ENCODE results near the gene SLC49A3. TPM values are rescaled to one million over a fixed set of nuclear protein-coding genes. Genes with fewer than 3 reads are reported as not detected.

SLC49A3 gene
- total and polyA plus RNA-seq, 2 donors (not counting 1 experiment from before 2014, with no cell fraction given), result 0.42 to 5.1 TPM

- no peaks in the 10 kb centered on the region for H3K9me3 ChIP-seq (ENCODE audit: control insufficient read depth, insufficient read depth, low read depth, low read length)
- H3K36me3 ChIP-seq (ENCODE audit: control insufficient read depth, insufficient read depth, low read length), result no peaks in the 10 kb centered on the region
- no peak overlapping the region for H3K9ac ChIP-seq (ENCODE audit: insufficient read depth, low read length)
These were observed 29.1 kb downstream of the SLC49A3 start for GRCh38 chr4:659851-660250.

GRCh38 chr4:658681-659667 is 30.0 kb downstream of the SLC49A3 start:
- H4K20me1 ChIP-seq (ENCODE audit: control insufficient read depth, extremely low read depth, insufficient read depth, low read length), result no peaks in the 10 kb centered on the region
- H2AFZ ChIP-seq (ENCODE audit: low read length), result no peak overlapping the region
- no peak for DNase-seq (ENCODE audit: low read depth in 2 of 2)
- H3K9ac ChIP-seq (ENCODE audit: insufficient read depth, low read length), result no peak overlapping the region
- no peaks in the 10 kb centered on the region for H3K79me2 ChIP-seq (ENCODE audit: control insufficient read depth, insufficient read depth, low read length)
- H3K27me3 ChIP-seq (ENCODE audit: control insufficient read depth, insufficient read depth, low read length), result peaks cover 3% of the 10 kb centered on the region
- no peak overlapping the region for H3K4me3 ChIP-seq (replicated peaks in 1 of 4; ENCODE audit: control extremely low read depth in 1 of 4, insufficient read depth in 1 of 4, low read depth in 3 of 4, low read length in 4 of 4)
- no peaks in the 10 kb centered on the region for H3K9me3 ChIP-seq (ENCODE audit: control insufficient read depth, insufficient read depth, low read depth, low read length)
- H3K27ac ChIP-seq (ENCODE audit: insufficient read depth, low read length), result no peak overlapping the region
- H3K4me1 ChIP-seq (ENCODE audit: control insufficient read depth, extremely low read depth, insufficient read depth, low read length), result no peaks in the 10 kb centered on the region
- TF ChIP-seq, protein P1, sequence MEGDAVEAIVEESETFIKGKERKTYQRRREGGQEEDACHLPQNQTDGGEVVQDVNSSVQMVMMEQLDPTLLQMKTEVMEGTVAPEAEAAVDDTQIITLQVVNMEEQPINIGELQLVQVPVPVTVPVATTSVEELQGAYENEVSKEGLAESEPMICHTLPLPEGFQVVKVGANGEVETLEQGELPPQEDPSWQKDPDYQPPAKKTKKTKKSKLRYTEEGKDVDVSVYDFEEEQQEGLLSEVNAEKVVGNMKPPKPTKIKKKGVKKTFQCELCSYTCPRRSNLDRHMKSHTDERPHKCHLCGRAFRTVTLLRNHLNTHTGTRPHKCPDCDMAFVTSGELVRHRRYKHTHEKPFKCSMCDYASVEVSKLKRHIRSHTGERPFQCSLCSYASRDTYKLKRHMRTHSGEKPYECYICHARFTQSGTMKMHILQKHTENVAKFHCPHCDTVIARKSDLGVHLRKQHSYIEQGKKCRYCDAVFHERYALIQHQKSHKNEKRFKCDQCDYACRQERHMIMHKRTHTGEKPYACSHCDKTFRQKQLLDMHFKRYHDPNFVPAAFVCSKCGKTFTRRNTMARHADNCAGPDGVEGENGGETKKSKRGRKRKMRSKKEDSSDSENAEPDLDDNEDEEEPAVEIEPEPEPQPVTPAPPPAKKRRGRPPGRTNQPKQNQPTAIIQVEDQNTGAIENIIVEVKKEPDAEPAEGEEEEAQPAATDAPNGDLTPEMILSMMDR (conservative IDR thresholded peaks at IDR 0.05 in 1 of 2, IDR thresholded peaks at IDR 0.05 in 1 of 2; ENCODE audit: low read depth in 1 of 2, low read length in 2 of 2), result no peak
- no peaks in the 10 kb centered on the region for H3K36me3 ChIP-seq (ENCODE audit: control insufficient read depth, insufficient read depth, low read length)
- no peak overlapping the region for H3K4me2 ChIP-seq (ENCODE audit: extremely low read depth, insufficient read depth, low read length)

More at GRCh38 chr4:659851-660250, 29.1 kb downstream of the SLC49A3 start:
- H3K4me2 ChIP-seq (ENCODE audit: extremely low read depth, insufficient read depth, low read length), result no peak overlapping the region
- no peaks in the 10 kb centered on the region for H4K20me1 ChIP-seq (ENCODE audit: control insufficient read depth, extremely low read depth, insufficient read depth, low read length)
- no peak overlapping the region for H3K27ac ChIP-seq (ENCODE audit: insufficient read depth, low read length)
- no peaks in the 10 kb centered on the region for H3K79me2 ChIP-seq (ENCODE audit: control insufficient read depth, insufficient read depth, low read length)
- DNase-seq (ENCODE audit: low read depth in 2 of 2), result no peak
- H2AFZ ChIP-seq (ENCODE audit: low read length), result no peak overlapping the region
- H3K4me1 ChIP-seq (ENCODE audit: control insufficient read depth, extremely low read depth, insufficient read depth, low read length), result no peaks in the 10 kb centered on the region
- no peak for TF ChIP-seq EZH2 (IDR thresholded peaks at IDR 0.05; ENCODE audit: low read length, missing control alignments)
- TF ChIP-seq, protein P1 (conservative IDR thresholded peaks at IDR 0.05 in 1 of 2, IDR thresholded peaks at IDR 0.05 in 1 of 2; ENCODE audit: low read depth in 1 of 2, low read length in 2 of 2), result no peak
- H3K27me3 ChIP-seq (ENCODE audit: control insufficient read depth, insufficient read depth, low read length), result peaks cover 3% of the 10 kb centered on the region
- H3K4me3 ChIP-seq (replicated peaks in 1 of 4; ENCODE audit: control extremely low read depth in 1 of 4, insufficient read depth in 1 of 4, low read depth in 3 of 4, low read length in 4 of 4), result no peak overlapping the region

GRCh38 chr4:657834-658667 is 30.9 kb downstream of the SLC49A3 start:
- Histone ChIP-seq H3K36me3 (ENCODE audit: control insufficient read depth, insufficient read depth, low read length) (no peaks in the 10 kb centered on the region), H3K4me2 (ENCODE audit: extremely low read depth, insufficient read depth, low read length) (no peak overlapping the region), H3K27me3 (ENCODE audit: control insufficient read depth, insufficient read depth, low read length) (peaks cover 1% of the 10 kb centered on the region), H3K9ac (ENCODE audit: insufficient read depth, low read length) (no peak overlapping the region), H3K4me3 (replicated peaks in 1 of 4; ENCODE audit: control extremely low read depth in 1 of 4, insufficient read depth in 1 of 4, low read depth in 3 of 4, low read length in 4 of 4) (no peak overlapping the region), H3K9me3 (ENCODE audit: control insufficient read depth, insufficient read depth, low read depth, low read length) (no peaks in the 10 kb centered on the region), H2AFZ (ENCODE audit: low read length) (no peak overlapping the region), H4K20me1 (ENCODE audit: control insufficient read depth, extremely low read depth, insufficient read depth, low read length) (no peaks in the 10 kb centered on the region), H3K79me2 (ENCODE audit: control insufficient read depth, insufficient read depth, low read length) (no peaks in the 10 kb centered on the region), H3K4me1 (ENCODE audit: control insufficient read depth, extremely low read depth, insufficient read depth, low read length) (no peaks in the 10 kb centered on the region), H3K27ac (ENCODE audit: insufficient read depth, low read length) (no peak overlapping the region)
- DNase-seq (ENCODE audit: low read depth in 2 of 2), result no peak
- no peak for TF ChIP-seq EZH2 (IDR thresholded peaks at IDR 0.05; ENCODE audit: low read length, missing control alignments)
- TF ChIP-seq, protein P1 (conservative IDR thresholded peaks at IDR 0.05 in 1 of 2, IDR thresholded peaks at IDR 0.05 in 1 of 2; ENCODE audit: low read depth in 1 of 2, low read length in 2 of 2), result no peak
